DMS153 treated with DMSO at 0.1 percent for 48 hours (cell line): Measurements from ENCODE around the gene CEP55.
"Not testable (repeated sequence)": the region's sequence is repeated elsewhere in the genome, so short reads cannot be mapped to it uniquely, and the experiment has no call there.

Source experiments
- DNase-seq: peaks from one replicate; lab custom pipeline; 2025; ENCODE audit not compliant: unreplicated experiment; lab: John Stamatoyannopoulos, UW

Gene CEP55

GRCh38 chr10:93505075-93505474, 8.7 kb downstream of the CEP55 start:
- DNase-seq = no peak

DNA sequence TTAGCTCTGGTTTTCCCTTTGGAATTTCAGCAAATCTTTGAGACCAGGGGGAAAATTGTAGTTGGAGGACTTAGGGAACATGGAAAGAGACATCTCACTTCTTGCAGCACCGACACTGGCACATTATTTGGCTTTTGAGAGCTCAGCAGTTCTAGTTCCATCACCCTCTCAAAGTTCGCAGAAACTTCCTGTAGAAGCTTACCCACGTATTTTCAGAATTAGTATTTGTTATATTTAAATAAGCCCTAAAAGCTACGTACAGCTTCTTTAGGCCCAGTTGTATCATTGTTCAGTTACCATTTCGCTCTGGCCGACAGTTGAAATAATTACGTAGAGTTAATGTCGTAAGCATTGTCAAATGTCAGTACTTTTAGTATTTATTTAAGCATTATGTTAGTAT, 13.4 kb downstream of the CEP55 start:
- no peak for DNase-seq

DNA sequence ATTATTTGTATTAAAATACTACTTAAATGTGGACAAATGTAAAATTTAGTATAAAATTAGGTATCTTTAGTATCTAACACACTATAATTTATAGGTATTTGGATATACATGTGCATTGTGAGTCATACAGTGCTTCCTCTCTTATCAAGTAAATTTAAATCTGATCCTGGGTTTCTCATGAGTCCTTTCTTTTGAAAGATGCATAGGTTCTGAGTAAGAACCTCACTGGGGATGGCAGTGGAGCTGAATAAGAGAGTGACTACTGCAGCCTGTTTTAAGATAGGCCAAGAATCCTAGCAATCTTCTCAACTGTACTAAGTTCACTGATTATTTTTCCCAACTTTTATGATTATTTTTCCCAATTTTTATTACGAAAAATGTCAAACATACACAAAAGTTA, 16.2 kb downstream of the CEP55 start:
- DNase-seq = no peak

- DNase-seq = no peak
Measured at GRCh38 chr10:93513091-93513490, 16.7 kb downstream of the CEP55 start.

GRCh38 chr10:93514521-93514920, 18.1 kb downstream of the CEP55 start:
- no peak for DNase-seq

GRCh38 chr10:93515071-93516005, 18.9 kb downstream of the CEP55 start:
- no peak for DNase-seq

- DNase-seq = no peak
Measured at GRCh38 chr10:93516006-93516380, 19.6 kb downstream of the CEP55 start.

GRCh38 chr10:93518531-93518930, 22.1 kb downstream of the CEP55 start:
- no peak for DNase-seq

GRCh38 chr10:93535293-93535692, 38.9 kb downstream of the CEP55 start:
- DNase-seq = no peak

DNA sequence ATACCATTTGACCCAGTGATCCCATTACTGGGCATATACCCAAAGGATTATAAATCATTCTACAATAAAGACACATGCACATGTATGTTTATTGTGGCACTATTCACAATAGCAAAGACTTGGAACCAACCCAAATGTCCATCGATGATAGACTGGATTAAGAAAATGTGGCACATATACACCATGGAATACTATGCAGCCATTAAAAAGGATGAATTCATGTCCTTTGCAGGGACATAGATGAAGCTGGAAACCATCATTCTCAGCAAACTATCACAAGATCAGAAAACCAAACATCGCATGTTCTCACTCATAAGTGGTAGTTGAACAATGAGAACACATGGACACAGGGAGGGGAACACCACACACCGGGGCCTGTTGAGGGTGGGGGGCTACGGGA, 44.5 kb downstream of the CEP55 start:
- not testable (repeated sequence) for DNase-seq

GRCh38 chr10:93541402-93542357, 45.3 kb downstream of the CEP55 start:
- no peak for DNase-seq

GRCh38 chr10:93542358-93542791, 46.0 kb downstream of the CEP55 start:
- DNase-seq = peak; percentile 29

- not testable (repeated sequence) for DNase-seq
Measured at GRCh38 chr10:93546995-93547394, 50.6 kb downstream of the CEP55 start.

DNA sequence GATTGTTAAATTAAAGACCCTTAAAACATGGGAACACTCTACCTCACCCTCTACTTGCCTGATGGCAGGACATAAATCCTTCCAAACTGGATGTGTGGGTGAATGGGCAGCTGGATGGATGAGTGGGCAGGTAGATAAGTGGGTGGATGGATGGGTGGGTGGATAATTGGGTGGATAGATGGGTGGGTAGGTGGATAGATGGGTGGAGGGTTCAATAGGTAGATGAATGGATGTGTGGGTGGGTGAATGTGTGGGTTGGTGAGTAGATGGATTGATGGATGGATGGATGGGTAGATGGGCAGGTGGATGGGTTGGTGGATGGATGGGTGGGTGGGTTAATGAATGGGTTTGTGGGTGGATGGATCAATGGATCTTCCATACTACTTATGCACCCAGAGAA, 51.1 kb downstream of the CEP55 start:
- DNase-seq = no peak

GRCh38 chr10:93548376-93549071, 52.1 kb downstream of the CEP55 start:
- no peak for DNase-seq

- no peak for DNase-seq
Measured at GRCh38 chr10:93550606-93551005, 54.2 kb downstream of the CEP55 start.

DNA sequence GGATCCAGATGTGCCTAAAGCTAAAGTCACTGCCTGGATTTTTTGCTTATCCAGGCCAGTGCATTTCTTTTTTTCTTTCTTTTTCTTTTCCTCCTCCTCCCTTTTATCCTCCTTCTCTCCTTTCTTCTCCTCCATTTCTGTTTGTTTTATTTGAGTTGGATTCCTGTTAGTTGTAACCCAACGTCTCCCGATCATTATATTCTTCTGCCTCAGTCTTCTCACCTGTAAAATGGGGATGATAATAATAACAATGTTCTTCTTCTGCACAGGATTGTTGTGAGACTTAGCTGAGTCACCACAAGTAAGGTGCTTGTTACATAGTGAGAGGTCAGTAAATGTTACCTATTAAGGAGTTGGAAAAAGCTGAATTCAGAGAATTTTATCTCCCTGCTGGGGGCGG, 56.4 kb downstream of the CEP55 start:
- DNase-seq = no peak

GRCh38 chr10:93553482-93554315, 57.3 kb downstream of the CEP55 start:
- no peak for DNase-seq

DNA sequence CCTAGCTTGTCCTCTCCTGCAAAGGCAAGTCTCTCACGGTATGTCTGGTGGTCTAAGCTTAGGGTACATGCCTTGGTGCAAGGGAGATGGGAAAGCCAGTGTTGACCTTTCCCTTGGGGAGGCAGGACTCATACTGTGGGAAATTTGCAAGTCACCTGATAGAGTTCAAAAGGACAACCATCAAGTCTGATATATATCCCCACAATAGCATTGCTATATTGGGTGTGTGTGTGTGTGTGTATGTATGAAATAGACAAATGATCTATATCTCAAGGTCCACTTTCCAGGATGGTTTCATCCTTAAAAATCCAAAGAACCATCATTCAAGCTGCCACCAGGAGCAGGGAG, 57.9 kb downstream of the CEP55 start:
- DNase-seq = no peak

DNA sequence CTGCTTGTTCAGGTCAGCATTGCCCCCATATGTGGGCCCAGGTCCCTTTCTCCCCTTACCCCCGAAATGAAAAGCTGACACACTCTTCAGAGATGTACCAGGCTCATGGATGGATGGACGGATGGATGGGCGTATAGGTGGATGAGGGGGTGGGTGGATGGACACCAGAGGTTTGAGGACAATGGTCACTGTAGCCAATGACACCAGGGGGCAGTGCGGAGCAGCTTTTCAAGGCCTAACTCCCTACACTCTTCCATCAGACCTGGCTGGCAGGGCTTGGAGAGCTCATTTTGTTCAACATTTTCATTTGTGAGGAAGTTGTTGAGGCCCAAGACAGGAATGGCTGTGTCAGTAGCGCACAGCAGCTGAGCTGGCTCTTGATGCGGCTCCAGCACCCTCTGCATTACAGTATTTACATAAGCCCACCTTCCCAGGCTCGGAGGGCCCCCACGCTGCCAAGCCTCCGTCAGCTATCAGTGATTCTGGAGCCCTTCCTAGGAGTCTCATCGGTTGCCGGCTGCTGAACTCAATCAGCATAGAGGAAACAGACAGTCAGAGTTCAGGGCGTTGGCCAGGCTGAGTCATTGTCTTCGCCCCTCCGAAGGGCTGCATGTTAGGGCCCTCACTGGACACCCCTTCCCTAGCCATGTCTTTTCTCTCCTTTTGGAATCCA, 58.5 kb downstream of the CEP55 start:
- peak; percentile 64 for DNase-seq
